HEK293 (cell line): ENCODE data around the gene DGCR2.
A peak's percentile ranks its signal among the peaks of the same experiment; 100 is the strongest.

Experiments used
- CTCF ChIP-seq: fragments of 450-650 bp; formaldehyde crosslinking; IDR thresholded peaks from 2 replicates; pipeline ENCODE4 v1.5.1; 2016; ENCODE audit warnings: missing biosample characterization, missing genetic modification characterization
- ZNF274 ChIP-seq, 2 experiments: fragments of 200-500 bp in 1 of 2; fragments of 450-650 bp in 1 of 2; sonication (Bioruptor generic) in 1 of 2; formaldehyde crosslinking in 1 of 2; IDR thresholded peaks; 2 replicates each; pipeline versions ENCODE4 v1.5.1 to v1.6.1; 2014 to 2016; ENCODE audit warnings: borderline replicate concordance in 1 of 2, inconsistent platforms in 1 of 2, low read length in 1 of 2, missing biosample characterization in 1 of 2, missing genetic modification characterization in 1 of 2
- ZNF292 ChIP-seq: fragments of 450-650 bp; formaldehyde crosslinking; IDR thresholded peaks from 2 replicates; pipeline ENCODE4 v1.5.1; 2016; ENCODE audit warnings: low read depth, missing biosample characterization, missing genetic modification characterization, borderline replicate concordance

GRCh38 chr22:19085233-19085718 is 36.9 kb downstream of the DGCR2 start:
- TF ChIP-seq ZNF292 (tag by site-specific recombination) (no peak), ZNF274 (IDR thresholded peaks at IDR 0.05; ENCODE audit: low read length) (no peak), ZNF274 (tag by site-specific recombination; IDR thresholded peaks at IDR 0.05; ENCODE audit: borderline replicate concordance) (no peak), CTCF (tag by site-specific recombination) (peak; percentile 49; the same call in 1 of the 2 replicates)
